Endodermal cell (in vitro differentiated cells): ENCODE results near the gene ARHGAP27. TPM values are rescaled to one million over a fixed set of nuclear protein-coding genes. Genes with fewer than 3 reads are reported as not detected.
"Not testable (repeated sequence)": the region's sequence is repeated elsewhere in the genome, so short reads cannot be mapped to it uniquely, and the experiment has no call there.

Experiments
- DNase-seq: peaks from one replicate; pipeline ENCODE4 v3.0.0-alpha.2; 2017
- H3K27ac ChIP-seq: 2 replicates; pipeline ENCODE4 v1.5.1; 2013; ENCODE audit warnings: mild to moderate bottlenecking, low read depth, low read length, moderate library complexity
- H3K27me3 ChIP-seq: 2 replicates; pipeline ENCODE4 v1.6.1; 2013; ENCODE audit warnings: mild to moderate bottlenecking, low read length, moderate library complexity; ENCODE audit not compliant: insufficient read depth, control insufficient read depth, poor library complexity, severe bottlenecking
- H3K36me3 ChIP-seq: 2 replicates; pipeline ENCODE4 v1.7.0; 2013; ENCODE audit warnings: mild to moderate bottlenecking, low read length, moderate library complexity; ENCODE audit not compliant: control insufficient read depth, insufficient read depth
- H3K4me1 ChIP-seq: one replicate; pipeline ENCODE4 v1.7.0; 2013; ENCODE audit warnings: low read length; ENCODE audit not compliant: control insufficient read depth, insufficient read depth
- H3K4me3 ChIP-seq: 2 replicates; pipeline ENCODE4 v1.5.1; 2013; ENCODE audit warnings: mild to moderate bottlenecking, low read length, moderate library complexity
- H3K9ac ChIP-seq: 2 replicates; pipeline ENCODE4 v1.6.1; 2013; ENCODE audit warnings: mild to moderate bottlenecking, low read length, moderate library complexity; ENCODE audit not compliant: poor library complexity, severe bottlenecking; ENCODE audit errors: extremely low read depth
- H3K9me3 ChIP-seq: 2 replicates; pipeline ENCODE4 v1.6.1; 2013; ENCODE audit warnings: mild to moderate bottlenecking, low read length, moderate library complexity; ENCODE audit not compliant: control insufficient read depth
- H3K27ac Mint-ChIP-seq: 2 replicates; pipeline ENCODE4 v1.8.0; 2020; ENCODE audit warnings: mixed read lengths
- H3K27me3 Mint-ChIP-seq: 2 replicates; pipeline ENCODE4 v1.8.0; 2021; ENCODE audit warnings: mild to moderate bottlenecking, mixed read lengths; ENCODE audit not compliant: insufficient read depth
- H3K36me3 Mint-ChIP-seq: 2 replicates; pipeline ENCODE4 v1.8.0; 2020; ENCODE audit warnings: low read depth, mixed read lengths
- H3K4me1 Mint-ChIP-seq: 2 replicates; pipeline ENCODE4 v1.8.0; 2020; ENCODE audit warnings: mixed read lengths
- H3K4me3 Mint-ChIP-seq: 2 replicates; pipeline ENCODE4 v1.8.0; 2020; ENCODE audit warnings: mild to moderate bottlenecking, moderate library complexity, mixed read lengths
- H3K9me3 Mint-ChIP-seq: 2 replicates; pipeline ENCODE4 v1.8.0; 2020; ENCODE audit warnings: mild to moderate bottlenecking, mixed read lengths
- CTCF ChIP-seq: fragments of 200-600 bp; sonication (generic); conservative IDR thresholded peaks from 2 replicates; pipeline ENCODE4 v1.5.0; 2021; ENCODE audit warnings: antibody characterized with exemption, mild to moderate bottlenecking
- WGBS, 2 experiments: methylation state at CpG; one replicate each; pipeline versions ENCODE4 v1.1.5 to v1.1.7; 2013; ENCODE audit warnings: missing lambda C conversion rate in 2 of 2, mixed read lengths in 1 of 2; ENCODE audit not compliant: insufficient coverage in 1 of 2, insufficient read length in 1 of 2; 5-methylcytosine and 5-hydroxymethylcytosine counted together
- total RNA-seq, 2 donors: library from RNA; stranded (reverse); fragmentation: NEBNext Ultra II Directional in 1 of 2; extraction: Animal tissue kit (Norgen Biotek cat#: 25700) in 1 of 2; gene quantifications; 2 replicates in 1 of 2; 3 replicates in 1 of 2; pipeline ENCODE4 v1.2.1, GENCODE V29; 2021

ARHGAP27 gene
- total RNA-seq, 2 donors from 2014 or later = 16.4 to 20.6 TPM

- H3K27ac Mint-ChIP-seq = no peak overlapping the region
- H3K4me1 Mint-ChIP-seq = peaks cover 11% of the 10 kb centered on the region
- TF ChIP-seq CTCF = no peak
- Histone ChIP-seq H3K9me3 (no peaks in the 10 kb centered on the region), H3K27ac (no peak overlapping the region), H3K4me1 (peaks cover 9% of the 10 kb centered on the region), H3K9ac (no peak overlapping the region), H3K27me3 (no peaks in the 10 kb centered on the region), H3K36me3 (no peaks in the 10 kb centered on the region), H3K4me3 (no peak overlapping the region)
- H3K27me3 Mint-ChIP-seq = peaks cover 5% of the 10 kb centered on the region
- no peaks in the 10 kb centered on the region for H3K9me3 Mint-ChIP-seq
- H3K36me3 Mint-ChIP-seq = peaks cover 3% of the 10 kb centered on the region
- no peak overlapping the region for H3K4me3 Mint-ChIP-seq
- no peak for DNase-seq
- WGBS, 2 experiments = 88 to 90% methylated on average over 2 to 3 of the region's 3 CpGs
Observed at GRCh38 chr17:45345554-45346215, 87.0 kb downstream of the ARHGAP27 start.

GRCh38 chr17:45345246-45345553, 87.5 kb downstream of the ARHGAP27 start:
- no peaks in the 10 kb centered on the region for H3K9me3 ChIP-seq
- DNase-seq = no peak
- no peak overlapping the region for H3K4me3 ChIP-seq
- H3K4me3 Mint-ChIP-seq = no peak overlapping the region
- WGBS, 2 experiments = 98% methylated on average over 2 of the region's 3 CpGs; no CpG with 5 or more reads in 1 of the 2 experiments
- H3K4me1 Mint-ChIP-seq = peaks cover 11% of the 10 kb centered on the region
- H3K27ac ChIP-seq = no peak overlapping the region
- H3K9me3 Mint-ChIP-seq = no peaks in the 10 kb centered on the region
- no peaks in the 10 kb centered on the region for H3K36me3 ChIP-seq
- no peaks in the 10 kb centered on the region for H3K27me3 ChIP-seq
- no peak overlapping the region for H3K27ac Mint-ChIP-seq
- no peak overlapping the region for H3K9ac ChIP-seq
- H3K27me3 Mint-ChIP-seq = peaks cover 7% of the 10 kb centered on the region
- H3K36me3 Mint-ChIP-seq = peaks cover 3% of the 10 kb centered on the region
- H3K4me1 ChIP-seq = peaks cover 9% of the 10 kb centered on the region
- TF ChIP-seq CTCF = no peak

- Mint-ChIP-seq H3K27me3 (peaks cover 15% of the 10 kb centered on the region), H3K4me1 (peaks cover 11% of the 10 kb centered on the region)
- H3K27ac ChIP-seq, DNase-seq, H3K27me3 ChIP-seq, H3K27ac Mint-ChIP-seq, H3K9me3 Mint-ChIP-seq, H3K4me1 ChIP-seq, H3K9ac ChIP-seq, H3K36me3 Mint-ChIP-seq, H3K36me3 ChIP-seq, H3K4me3 ChIP-seq, H3K4me3 Mint-ChIP-seq, H3K9me3 ChIP-seq: not testable (repeated sequence)
- WGBS, 2 experiments = 94 to 97% methylated on average over 6 to 10 of the region's 10 CpGs
Observed at GRCh38 chr17:45343967-45344664, 88.6 kb downstream of the ARHGAP27 start.

Other genes with a start within 250 kb of the ARHGAP27 start
- gene FMNL1, start 211.0 kb downstream of the ARHGAP27 start, total RNA-seq = 1 to 10 TPM; 3.5 to 4.5 TPM
- gene SPATA32, start 170.8 kb downstream of the ARHGAP27 start, total RNA-seq = under 1 TPM in 1 of 2 donors, not detected in 1; 0.18 TPM
- gene MAP3K14, start 115.8 kb downstream of the ARHGAP27 start, total RNA-seq = 1 to 10 TPM; 4.6 to 5.5 TPM
- 10 to 100 TPM; 18.4 to 29.8 TPM for gene PLEKHM1, start 57.9 kb upstream of the ARHGAP27 start, total RNA-seq